WTC11 (cell line): ENCODE measurements around the gene CCDC88A. TPM values are rescaled to one million over a fixed set of nuclear protein-coding genes. Genes with fewer than 3 reads are reported as not detected.

Source experiments
- ATAC-seq: fragments of 200-7000 bp; cut with Tn5 transposase; 2 replicates; pipeline ENCODE4 v1.10.0; 2021; ENCODE audit warnings: mild to moderate bottlenecking, moderate library complexity
- CTCF ChIA-PET: fragments of 300-600 bp; sonication (Branson Sonifier 250); formaldehyde crosslinking; loops from one replicate; lab custom pipeline; 2021; ENCODE audit warnings: antibody characterized with exemption; lab: Charles Lee
- POLR2A ChIA-PET: fragments of 350-600 bp; sonication (Branson Sonifier 250); formaldehyde crosslinking; loops from one replicate; lab custom pipeline; 2021; ENCODE audit warnings: antibody characterized with exemption; lab: Charles Lee
- DNase-seq: peaks from one replicate; pipeline ENCODE4 v3.0.0; 2021; ENCODE audit warnings: low spot score
- H3K27ac Mint-ChIP-seq: 2 replicates; pipeline ENCODE4 v1.8.0; 2021; ENCODE audit warnings: mixed read lengths
- H3K27me3 Mint-ChIP-seq: 2 replicates; pipeline ENCODE4 v1.8.0; 2021; ENCODE audit warnings: low read depth, mild to moderate bottlenecking, moderate library complexity, mixed read lengths
- H3K36me3 Mint-ChIP-seq: 2 replicates; pipeline ENCODE4 v1.8.0; 2021; ENCODE audit warnings: mixed read lengths
- H3K4me1 Mint-ChIP-seq: 2 replicates; pipeline ENCODE4 v1.8.0; 2022; ENCODE audit warnings: mixed read lengths
- H3K4me3 Mint-ChIP-seq: 2 replicates; pipeline ENCODE4 v1.8.0; 2021; ENCODE audit warnings: mild to moderate bottlenecking, moderate library complexity, mixed read lengths
- H3K9me3 Mint-ChIP-seq: 2 replicates; pipeline ENCODE4 v1.8.0; 2021; ENCODE audit warnings: mixed read lengths
- AR ChIP-seq: fragments of 250-450 bp; sonication (Bioruptor Pico); IDR thresholded peaks from 2 replicates; pipeline ENCODE4 v1.9.0; 2021; ENCODE audit warnings: mild to moderate bottlenecking
- ATF1 ChIP-seq: sonication (generic); formaldehyde crosslinking; IDR thresholded peaks from 2 replicates; pipeline ENCODE4 v1.8.1; 2023; ENCODE audit warnings: mild to moderate bottlenecking, moderate library complexity, missing genetic modification reagents
- CBFB ChIP-seq: sonication (generic); formaldehyde crosslinking; IDR thresholded peaks from 2 replicates; pipeline ENCODE4 v1.8.1; 2022; ENCODE audit warnings: mild to moderate bottlenecking, low read depth, missing genetic modification reagents
- CREB1 ChIP-seq: sonication (generic); formaldehyde crosslinking; IDR thresholded peaks from 2 replicates; pipeline ENCODE4 v1.8.0; 2023; ENCODE audit warnings: mild to moderate bottlenecking, missing genetic modification reagents
- E2F4 ChIP-seq: sonication (generic); formaldehyde crosslinking; IDR thresholded peaks from 2 replicates; pipeline ENCODE4 v1.8.1; 2022; ENCODE audit warnings: low read depth, mild to moderate bottlenecking, moderate library complexity, missing genetic modification reagents, borderline replicate concordance
- ESRRA ChIP-seq: sonication (generic); formaldehyde crosslinking; IDR thresholded peaks from 2 replicates; pipeline ENCODE4 v1.8.1; 2022; ENCODE audit warnings: mild to moderate bottlenecking, missing genetic modification reagents, borderline replicate concordance
- ETV6 ChIP-seq: sonication (generic); formaldehyde crosslinking; IDR thresholded peaks from 2 replicates; pipeline ENCODE4 v1.8.1; 2022; ENCODE audit warnings: mild to moderate bottlenecking, missing genetic modification reagents
- FOXP1 ChIP-seq: sonication (generic); formaldehyde crosslinking; IDR thresholded peaks from 2 replicates; pipeline ENCODE4 v1.8.0; 2022; ENCODE audit warnings: missing genetic modification reagents, mild to moderate bottlenecking, moderate library complexity, borderline replicate concordance
- GABPB1 ChIP-seq: sonication (generic); formaldehyde crosslinking; IDR thresholded peaks from 2 replicates; pipeline ENCODE4 v1.8.1; 2023; ENCODE audit warnings: mild to moderate bottlenecking, missing genetic modification reagents
- IRF2 ChIP-seq: sonication (generic); formaldehyde crosslinking; IDR thresholded peaks from 2 replicates; pipeline ENCODE4 v1.8.0; 2022; ENCODE audit warnings: low read depth, missing genetic modification reagents, borderline replicate concordance
- NR3C1 ChIP-seq: sonication (generic); formaldehyde crosslinking; conservative IDR thresholded peaks from 2 replicates; pipeline ENCODE4 v1.8.1; 2023; ENCODE audit warnings: low read depth, mild to moderate bottlenecking, missing genetic modification reagents
- PRDM15 ChIP-seq: sonication (generic); formaldehyde crosslinking; IDR thresholded peaks from 2 replicates; pipeline ENCODE4 v1.8.0; 2022; ENCODE audit warnings: missing genetic modification reagents
- PRRX2 ChIP-seq: fragments of 250-450 bp; sonication (Bioruptor Pico); IDR thresholded peaks from 2 replicates; pipeline ENCODE4 v1.8.0; 2021; ENCODE audit warnings: mild to moderate bottlenecking
- RELA ChIP-seq: sonication (generic); formaldehyde crosslinking; IDR thresholded peaks from 2 replicates; pipeline ENCODE4 v1.8.1; 2022; ENCODE audit warnings: missing genetic modification reagents, mild to moderate bottlenecking, borderline replicate concordance
- ZBTB43 ChIP-seq: sonication (generic); formaldehyde crosslinking; IDR thresholded peaks from 2 replicates; pipeline ENCODE4 v1.8.1; 2023; ENCODE audit warnings: mild to moderate bottlenecking, missing genetic modification reagents
- ZNF121 ChIP-seq: sonication (generic); formaldehyde crosslinking; IDR thresholded peaks from 2 replicates; pipeline ENCODE4 v1.8.0; 2023; ENCODE audit warnings: missing genetic modification reagents
- ZNF263 ChIP-seq: sonication (generic); formaldehyde crosslinking; IDR thresholded peaks from 2 replicates; pipeline ENCODE4 v1.8.1; 2022; ENCODE audit warnings: low read depth, mild to moderate bottlenecking, moderate library complexity, missing genetic modification reagents
- ZNF317 ChIP-seq: sonication (generic); formaldehyde crosslinking; IDR thresholded peaks from 2 replicates; pipeline ENCODE4 v1.8.1; 2023; ENCODE audit warnings: low read depth, mild to moderate bottlenecking, moderate library complexity, missing genetic modification reagents, borderline replicate concordance
- ZNF532 ChIP-seq: fragments of 250-450 bp; sonication (Bioruptor Pico); IDR thresholded peaks from 2 replicates; pipeline ENCODE4 v1.9.0; 2021; ENCODE audit warnings: mild to moderate bottlenecking, borderline replicate concordance
- total RNA-seq: library from RNA; stranded (reverse); gene quantifications from 3 replicates; pipeline ENCODE4 v1.2.3, GENCODE V29; 2021
- TF ChIP-seq, protein P1 (sequence below): sonication (generic); formaldehyde crosslinking; IDR thresholded peaks from 2 replicates; pipeline ENCODE4 v1.8.0; 2023; ENCODE audit warnings: missing genetic modification reagents

The CCDC88A gene
- total RNA-seq, 1 experiment from 2014 or later, result 97.5 TPM

DNA sequence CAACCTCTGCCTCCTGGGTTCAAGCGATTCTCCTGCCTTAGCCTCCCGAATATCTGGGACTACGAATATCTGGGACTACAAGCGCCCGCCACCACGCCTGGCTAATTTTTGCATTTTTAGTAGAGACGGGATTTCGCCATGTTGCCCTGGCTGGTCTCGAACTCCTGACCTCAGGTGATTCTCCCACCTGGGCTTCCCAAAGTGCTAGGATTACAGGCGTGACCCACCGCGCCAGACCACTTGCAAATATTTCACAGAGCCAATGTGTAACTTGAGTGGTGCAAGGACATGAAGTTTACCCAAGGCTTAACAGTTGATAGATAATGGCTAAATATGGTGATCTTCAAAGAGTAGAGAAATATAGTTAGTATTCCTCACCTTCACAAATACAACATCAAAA is 136.6 kb downstream of the CCDC88A start:
- Mint-ChIP-seq H3K9me3 (no peaks in the 10 kb centered on the region), H3K4me1 (peaks cover 46% of the 10 kb centered on the region), H3K36me3 (peaks cover 8% of the 10 kb centered on the region), H3K27me3 (no peaks in the 10 kb centered on the region), H3K4me3 (peak overlapping the region; percentile 85), H3K27ac (no peak overlapping the region)
- TF ChIP-seq ZNF263, result no peak
- TF ChIP-seq PRRX2, result no peak
- TF ChIP-seq IRF2, result no peak
- no peak for TF ChIP-seq PRDM15 (CRISPR knock-in tag)
- no peak for TF ChIP-seq ESRRA (CRISPR knock-in tag)
- no peak for TF ChIP-seq GABPB1 (CRISPR knock-in tag)
- no peak for TF ChIP-seq ATF1
- no peak for TF ChIP-seq E2F4 (CRISPR knock-in tag)
- TF ChIP-seq RELA, result no peak
- no peak for TF ChIP-seq ZNF317 (CRISPR knock-in tag)
- TF ChIP-seq AR, result no peak
- no peak for TF ChIP-seq FOXP1
- TF ChIP-seq, protein P1, sequence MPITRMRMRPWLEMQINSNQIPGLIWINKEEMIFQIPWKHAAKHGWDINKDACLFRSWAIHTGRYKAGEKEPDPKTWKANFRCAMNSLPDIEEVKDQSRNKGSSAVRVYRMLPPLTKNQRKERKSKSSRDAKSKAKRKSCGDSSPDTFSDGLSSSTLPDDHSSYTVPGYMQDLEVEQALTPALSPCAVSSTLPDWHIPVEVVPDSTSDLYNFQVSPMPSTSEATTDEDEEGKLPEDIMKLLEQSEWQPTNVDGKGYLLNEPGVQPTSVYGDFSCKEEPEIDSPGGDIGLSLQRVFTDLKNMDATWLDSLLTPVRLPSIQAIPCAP (CRISPR knock-in tag), result no peak
- no peak for TF ChIP-seq CREB1
- no peak for TF ChIP-seq ETV6 (CRISPR knock-in tag)
- no peak for TF ChIP-seq ZNF121 (CRISPR knock-in tag)
- no peak for TF ChIP-seq NR3C1 (CRISPR knock-in tag)
- ATAC-seq, result no peak
- ChIA-PET POLR2A (no interaction called here), CTCF (no interaction called here)
- no peak for DNase-seq

DNA sequence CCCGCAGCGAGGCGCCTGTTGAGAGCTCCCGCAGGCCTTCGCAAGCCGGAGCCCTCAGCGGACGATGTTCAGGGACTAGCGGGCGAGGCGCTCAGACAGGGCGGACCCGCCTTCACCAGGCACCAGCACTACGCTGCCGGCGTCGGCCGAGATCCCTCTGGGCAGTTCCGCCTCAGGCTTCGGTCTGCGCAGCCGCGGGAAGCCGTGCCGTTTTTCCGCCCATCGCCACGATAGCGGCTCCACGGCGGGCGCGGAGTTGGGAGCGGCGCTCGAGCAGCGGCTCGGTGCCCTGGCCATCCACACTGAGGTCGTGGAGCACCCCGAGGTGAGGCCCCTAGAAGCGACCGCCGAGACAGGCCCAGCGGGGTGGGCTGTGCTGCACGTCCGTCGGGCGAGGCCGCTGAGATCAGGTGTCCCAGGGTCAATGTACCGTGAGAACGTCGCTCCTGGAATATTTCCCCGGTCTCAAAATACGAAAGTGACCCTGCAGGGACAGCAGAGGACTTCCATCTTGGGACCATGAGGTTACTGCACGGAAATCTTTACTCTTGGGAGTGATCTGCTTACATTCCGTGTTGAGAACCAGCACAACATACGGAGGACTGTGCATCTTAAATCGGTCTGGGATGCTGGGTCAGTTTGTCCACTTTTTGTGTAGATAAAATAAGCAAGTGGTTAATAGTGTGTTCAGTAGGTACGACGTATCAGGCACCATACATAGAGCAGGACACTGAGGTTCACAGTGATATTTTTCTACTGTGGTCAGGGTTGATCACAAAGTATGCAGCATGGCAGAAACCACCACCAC is 137.3 kb downstream of the CCDC88A start:
- Mint-ChIP-seq H3K4me3 (peak overlapping the region; percentile 85), H3K27ac (peak overlapping the region; percentile 95), H3K4me1 (peaks cover 45% of the 10 kb centered on the region), H3K27me3 (no peaks in the 10 kb centered on the region), H3K9me3 (no peaks in the 10 kb centered on the region), H3K36me3 (peaks cover 8% of the 10 kb centered on the region)
- ChIA-PET POLR2A (interaction anchor here (1.0 kb wide), 1 partner anchor 59 kb away, joined by 3 read pairs; no protein-coding TSS in a partner anchor), CTCF (no interaction called here)
- peak; percentile 92 for ATAC-seq
- peak; percentile 87 for DNase-seq
- TF ChIP-seq ZBTB43 (CRISPR knock-in tag), result peak; percentile 75; the same call in 1 of the 2 replicates
- no peak; the same call in 1 of the 2 replicates for TF ChIP-seq CBFB (CRISPR knock-in tag)
- no peak for TF ChIP-seq ZNF532 (CRISPR knock-in tag)
